BE2C (cell line): Measurements from ENCODE around the gene ABL2.
A peak's percentile ranks its signal among the peaks of the same experiment; 100 is the strongest.
"Not testable (repeated sequence)": the region's sequence is repeated elsewhere in the genome, so short reads cannot be mapped to it uniquely, and the experiment has no call there.

Source experiments
- DNase-seq: peaks from one replicate; pipeline ENCODE4 v3.0.0-alpha.2; 2020
- H3K27me3 ChIP-seq: fragments of 250-450 bp; sonication (Bioruptor Pico); 2 replicates; pipeline ENCODE4 v1.5.1; 2020; ENCODE audit warnings: mild to moderate bottlenecking
- H3K36me3 ChIP-seq: fragments of 250-450 bp; sonication (Bioruptor Pico); 2 replicates; pipeline ENCODE4 v1.5.1; 2020; ENCODE audit warnings: mild to moderate bottlenecking
- H3K4me1 ChIP-seq: fragments of 250-450 bp; sonication (Bioruptor Pico); 2 replicates; pipeline ENCODE4 v1.5.1; 2020
- H3K4me3 ChIP-seq: 2 replicates; pipeline ENCODE4 v1.5.1; 2011; ENCODE audit warnings: low read depth, low read length
- H3K9me3 ChIP-seq: fragments of 250-450 bp; sonication (Bioruptor Pico); 2 replicates; pipeline ENCODE4 v1.5.1; 2020
- CTCF ChIP-seq: IDR thresholded peaks from 2 replicates; pipeline ENCODE4 v1.5.1; 2012; ENCODE audit warnings: mild to moderate bottlenecking, low read depth, low read length

The ABL2 gene

DNA sequence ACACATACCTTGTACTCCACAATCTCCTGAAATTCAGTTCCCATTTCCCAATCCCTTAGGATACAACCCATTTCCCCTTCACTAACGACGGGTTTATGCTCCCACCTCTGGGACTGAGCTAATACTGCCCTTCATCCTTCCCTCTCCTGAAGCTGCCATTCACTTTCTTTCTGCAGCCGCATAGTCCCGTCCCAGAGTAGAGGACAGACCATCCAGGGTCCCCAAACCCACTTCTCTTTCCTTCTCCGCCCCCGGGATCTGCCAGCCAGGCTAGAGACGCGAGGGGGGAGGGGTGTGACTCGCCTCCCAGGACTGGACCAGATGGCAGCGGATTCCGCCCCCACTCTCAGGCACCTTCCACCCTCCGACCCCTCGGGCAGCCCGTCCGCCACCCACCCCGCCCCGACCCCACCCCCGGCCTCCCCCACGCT lies 679 bp downstream of the ABL2 start:
- DNase-seq = peak; percentile 79
- Histone ChIP-seq H3K36me3 (peaks cover 11% of the 10 kb centered on the region), H3K9me3 (no peaks in the 10 kb centered on the region), H3K4me3 (peak overlapping the region; percentile 74), H3K4me1 (no peaks in the 10 kb centered on the region; the same call in 1 of the 2 replicates), H3K27me3 (no peaks in the 10 kb centered on the region)
- TF ChIP-seq CTCF = no peak

DNA sequence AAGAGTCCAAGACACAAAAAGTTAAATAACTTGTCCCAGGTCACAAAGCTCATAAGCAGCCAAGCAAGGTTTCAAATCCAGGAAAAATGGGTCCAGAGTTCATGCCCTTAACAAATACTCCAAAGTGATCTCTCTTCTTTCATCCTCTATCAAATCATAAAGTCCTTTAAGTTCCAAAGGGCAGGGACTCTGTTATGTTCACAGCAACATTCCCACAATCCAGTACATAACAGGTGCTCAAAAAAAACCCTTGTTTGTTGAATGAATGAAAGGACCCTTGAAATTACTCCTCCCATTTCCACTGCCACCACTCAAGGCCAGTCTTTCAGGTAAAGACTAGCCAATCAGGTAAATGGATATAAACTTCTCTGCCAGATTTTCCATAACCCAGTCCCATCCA lies 2.7 kb downstream of the ABL2 start:
- Histone ChIP-seq H3K4me1 (no peaks in the 10 kb centered on the region; the same call in 1 of the 2 replicates), H3K36me3 (peaks cover 13% of the 10 kb centered on the region), H3K27me3 (no peaks in the 10 kb centered on the region), H3K4me3 (no peak overlapping the region), H3K9me3 (no peaks in the 10 kb centered on the region)
- no peak for DNase-seq
- no peak for TF ChIP-seq CTCF

- not testable (repeated sequence) for H3K9me3 ChIP-seq, H3K4me3 ChIP-seq, H3K4me1 ChIP-seq, H3K27me3 ChIP-seq, DNase-seq
- H3K36me3 ChIP-seq = peaks cover 24% of the 10 kb centered on the region
Measured at GRCh38 chr1:179224466-179224865, 5.0 kb downstream of the ABL2 start.

- H3K36me3 ChIP-seq = peaks cover 35% of the 10 kb centered on the region
- H3K4me1 ChIP-seq, H3K9me3 ChIP-seq, H3K27me3 ChIP-seq, H3K4me3 ChIP-seq, DNase-seq: not testable (repeated sequence)
Measured at GRCh38 chr1:179221121-179221520, 8.4 kb downstream of the ABL2 start.

GRCh38 chr1:179217943-179218507 lies 11.5 kb downstream of the ABL2 start:
- no peaks in the 10 kb centered on the region for H3K27me3 ChIP-seq
- H3K36me3 ChIP-seq = peaks cover 29% of the 10 kb centered on the region
- H3K9me3 ChIP-seq = no peaks in the 10 kb centered on the region
- no peak overlapping the region for H3K4me3 ChIP-seq
- no peaks in the 10 kb centered on the region; the same call in 1 of the 2 replicates for H3K4me1 ChIP-seq
- DNase-seq = no peak
- TF ChIP-seq CTCF = no peak

GRCh38 chr1:179213317-179213716 lies 16.2 kb downstream of the ABL2 start:
- DNase-seq, H3K27me3 ChIP-seq, H3K36me3 ChIP-seq, H3K9me3 ChIP-seq, H3K4me3 ChIP-seq, H3K4me1 ChIP-seq: not testable (repeated sequence)

DNA sequence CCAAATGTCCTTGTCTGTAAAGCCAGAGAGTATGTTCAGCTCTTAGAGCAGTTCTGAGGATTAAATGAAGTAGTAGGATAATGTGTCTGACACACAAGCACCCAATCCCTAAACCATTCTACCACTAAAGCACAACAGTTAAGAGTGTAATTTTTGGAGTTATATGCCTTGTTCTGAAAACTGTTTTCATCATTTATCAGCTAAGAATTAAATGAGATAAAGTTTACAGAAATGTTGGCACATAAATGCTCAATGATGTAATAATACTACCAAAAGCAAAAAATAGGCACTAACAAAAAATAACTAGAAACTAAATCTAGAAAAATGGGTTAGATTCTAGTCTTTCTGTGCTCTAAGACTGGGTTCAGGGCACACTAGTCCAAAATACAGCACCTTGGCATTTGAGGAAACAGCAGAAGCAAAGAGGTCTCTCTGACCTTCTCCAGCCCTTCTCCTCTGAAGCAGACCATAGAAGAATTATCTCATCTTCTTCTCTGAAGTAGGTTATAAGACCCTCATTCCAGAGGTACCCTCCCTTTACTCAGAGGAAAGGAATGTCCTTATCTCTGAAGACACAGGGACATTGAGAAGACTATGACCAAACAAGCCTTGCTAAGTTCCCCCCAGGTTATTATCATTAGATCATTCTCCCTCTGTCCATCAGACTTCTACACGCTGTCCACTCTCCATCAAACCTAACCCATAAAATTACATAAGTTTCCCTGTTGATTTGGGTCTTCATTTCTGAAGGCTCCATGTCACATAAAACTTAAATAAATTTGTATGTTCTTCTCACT lies 20.6 kb downstream of the ABL2 start:
- peaks cover 10% of the 10 kb centered on the region for H3K4me1 ChIP-seq
- no peak overlapping the region for H3K4me3 ChIP-seq
- H3K27me3 ChIP-seq = no peaks in the 10 kb centered on the region
- DNase-seq = no peak
- H3K36me3 ChIP-seq = no peaks in the 10 kb centered on the region
- no peaks in the 10 kb centered on the region for H3K9me3 ChIP-seq
- no peak for TF ChIP-seq CTCF
